GM23248 (cell line): ENCODE measurements around the gene RCAN3. TPM values are rescaled to one million over a fixed set of nuclear protein-coding genes. Genes with fewer than 3 reads are reported as not detected.

Source experiments
- DNase-seq: peaks from one replicate; pipeline ENCODE4 v3.0.0-alpha.2; 2015
- H2AFZ ChIP-seq: fragments of 200-600 bp; sonication (generic); 2 replicates; pipeline ENCODE4 v1.6.1; 2016; ENCODE audit warnings: antibody characterized with exemption
- H3F3A ChIP-seq: fragments of 200-600 bp; sonication (generic); 2 replicates; pipeline ENCODE4 v1.6.1; 2016; ENCODE audit warnings: mild to moderate bottlenecking, antibody characterized with exemption, mixed run types; ENCODE audit not compliant: insufficient read depth
- H3K27ac ChIP-seq: fragments of 200-600 bp; sonication (generic); 2 replicates; pipeline ENCODE4 v1.5.1; 2016; ENCODE audit warnings: mild to moderate bottlenecking
- H3K27me3 ChIP-seq: fragments of 200-600 bp; sonication (generic); replicated peaks from 2 replicates; pipeline ENCODE4 v1.6.1; 2016; ENCODE audit warnings: mild to moderate bottlenecking; ENCODE audit not compliant: insufficient read depth
- H3K36me3 ChIP-seq: fragments of 200-600 bp; sonication (generic); 2 replicates; pipeline ENCODE4 v1.6.1; 2016; ENCODE audit warnings: low read depth, mild to moderate bottlenecking
- H3K4me1 ChIP-seq: fragments of 200-600 bp; sonication (generic); 2 replicates; pipeline ENCODE4 v1.6.1; 2016; ENCODE audit warnings: mild to moderate bottlenecking; ENCODE audit not compliant: insufficient read depth
- H3K4me2 ChIP-seq: fragments of 200-600 bp; sonication (generic); one replicate; pipeline ENCODE4 v1.6.1; 2016; ENCODE audit warnings: mild to moderate bottlenecking; ENCODE audit not compliant: unreplicated experiment
- H3K4me3 ChIP-seq: fragments of 200-600 bp; sonication (generic); 2 replicates; pipeline ENCODE4 v1.5.1; 2016; ENCODE audit warnings: mild to moderate bottlenecking
- H3K79me2 ChIP-seq: fragments of 200-600 bp; sonication (generic); 2 replicates; pipeline ENCODE4 v1.6.1; 2016; ENCODE audit warnings: mild to moderate bottlenecking; ENCODE audit not compliant: insufficient read depth
- H3K9ac ChIP-seq: fragments of 200-600 bp; sonication (generic); 2 replicates; pipeline ENCODE4 v1.6.1; 2016; ENCODE audit warnings: mild to moderate bottlenecking
- H3K9me2 ChIP-seq: fragments of 200-600 bp; sonication (generic); 2 replicates; pipeline ENCODE4 v1.6.1; 2016; ENCODE audit warnings: mixed run types, mild to moderate bottlenecking, moderate library complexity; ENCODE audit not compliant: insufficient read depth
- H3K9me3 ChIP-seq: fragments of 200-600 bp; sonication (generic); one replicate; pipeline ENCODE4 v1.6.1; 2017; ENCODE audit warnings: low read depth
- H4K20me1 ChIP-seq: fragments of 200-600 bp; sonication (generic); 2 replicates; pipeline ENCODE4 v1.6.0; 2016; ENCODE audit not compliant: insufficient read depth
- EZH2 ChIP-seq: fragments of 200-600 bp; sonication (generic); IDR thresholded peaks from 2 replicates; pipeline ENCODE4 v1.6.1; 2018; ENCODE audit warnings: antibody characterized with exemption, mild to moderate bottlenecking; ENCODE audit not compliant: insufficient read depth, poor library complexity, severe bottlenecking
- EZH2phosphoT487 ChIP-seq: fragments of 200-600 bp; sonication (generic); IDR thresholded peaks from 2 replicates; pipeline ENCODE4 v1.6.1; 2018; ENCODE audit warnings: antibody characterized with exemption, moderate library complexity, mild to moderate bottlenecking, low read depth; ENCODE audit not compliant: insufficient read depth
- WGBS, 2 experiments: methylation state at CpG; one replicate each; pipeline ENCODE4 v1.1.6; 2015 to 2017; ENCODE audit warnings: low lambda C conversion rate in 2 of 2, low coverage in 1 of 2; ENCODE audit errors: missing lambda C conversion rate in 2 of 2; 5-methylcytosine and 5-hydroxymethylcytosine counted together
- in situ Hi-C: fragments of 300-500 bp; cut with MboI; formaldehyde crosslinking; loops from 2 replicates; pipeline ENCODE4 v1.15.0; 2020
- polyA plus RNA-seq: library from polyadenylated mRNA; unstranded; fragments of >200 nt; fragmentation: Nextera tagmentation; extraction: Ambion mirVana; gene quantifications from 2 replicates; pipeline ENCODE4 v1.2.1, GENCODE V29; 2016
- total RNA-seq: library from RNA; depleted of rRNA; stranded (reverse); fragments of >200 nt; shearing (Covaris generic); gene quantifications from 2 replicates; pipeline ENCODE4 v1.2.3, GENCODE V29; 2014

The RCAN3 gene
- total and polyA plus RNA-seq, 2 experiments from 2014 or later, result 7.9 to 10.8 TPM

DNA sequence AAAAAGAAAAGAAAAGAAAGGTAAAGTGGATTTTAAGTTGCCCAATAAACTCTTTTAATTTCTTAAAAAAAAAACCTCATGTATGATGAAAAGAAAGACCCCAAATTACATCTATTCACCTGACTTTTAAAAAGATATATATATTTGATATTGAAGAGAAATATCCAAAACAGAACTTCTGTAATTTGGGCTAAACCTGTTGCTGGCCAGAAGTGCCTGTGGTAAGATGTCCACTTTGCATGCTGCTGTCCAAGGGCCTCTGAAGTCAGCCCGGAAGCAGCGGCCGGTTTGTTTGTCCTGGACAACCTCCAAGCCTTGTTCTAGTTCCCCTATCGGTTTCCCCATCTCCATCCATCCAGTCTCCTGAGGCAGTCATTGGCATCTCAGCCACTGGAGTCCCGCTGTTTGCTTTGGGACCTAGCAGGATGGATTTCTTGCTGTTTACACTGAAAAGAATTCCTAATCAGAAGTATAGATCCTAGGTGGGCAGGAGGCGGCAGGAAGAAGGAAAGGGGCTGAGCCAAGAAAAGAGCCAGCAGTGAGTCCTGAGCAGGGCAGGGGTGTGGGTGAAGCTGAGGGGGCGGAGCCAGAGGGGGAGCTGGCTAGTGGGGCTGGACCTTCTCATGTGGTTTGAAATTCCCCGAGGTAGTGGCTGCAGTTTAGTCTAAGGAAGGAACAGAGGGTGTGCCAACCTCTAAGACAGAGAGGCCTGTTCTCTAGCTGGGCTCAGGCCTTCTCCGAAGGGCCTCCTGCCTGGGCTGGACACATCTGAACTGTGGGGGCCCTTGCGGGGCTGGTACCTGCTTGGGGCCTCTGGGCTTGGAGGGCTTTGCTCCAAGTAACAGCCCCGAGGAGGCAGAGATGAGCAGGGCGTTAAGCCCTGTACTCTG lies 56.5 kb downstream of the RCAN3 start:
- peaks cover 42% of the 10 kb centered on the region for H3K27me3 ChIP-seq
- no peak overlapping the region for H3K4me3 ChIP-seq
- H3F3A ChIP-seq, result no peaks in the 10 kb centered on the region
- no peaks in the 10 kb centered on the region for H3K9me2 ChIP-seq
- no peak overlapping the region for H2AFZ ChIP-seq
- in situ Hi-C loops, result no loop called here
- no peaks in the 10 kb centered on the region for H3K4me1 ChIP-seq
- H3K36me3 ChIP-seq, result no peaks in the 10 kb centered on the region
- no peaks in the 10 kb centered on the region for H3K9me3 ChIP-seq
- H3K79me2 ChIP-seq, result no peaks in the 10 kb centered on the region
- no peak overlapping the region for H3K27ac ChIP-seq
- WGBS, 2 experiments, result 44 to 55% methylated on average over 11 to 12 of the region's 12 CpGs
- DNase-seq, result peak; percentile 57
- H4K20me1 ChIP-seq, result no peaks in the 10 kb centered on the region
- H3K4me2 ChIP-seq, result no peak overlapping the region
- no peak overlapping the region for H3K9ac ChIP-seq
- TF ChIP-seq EZH2 (no peak), EZH2phosphoT487 (no peak)

DNA sequence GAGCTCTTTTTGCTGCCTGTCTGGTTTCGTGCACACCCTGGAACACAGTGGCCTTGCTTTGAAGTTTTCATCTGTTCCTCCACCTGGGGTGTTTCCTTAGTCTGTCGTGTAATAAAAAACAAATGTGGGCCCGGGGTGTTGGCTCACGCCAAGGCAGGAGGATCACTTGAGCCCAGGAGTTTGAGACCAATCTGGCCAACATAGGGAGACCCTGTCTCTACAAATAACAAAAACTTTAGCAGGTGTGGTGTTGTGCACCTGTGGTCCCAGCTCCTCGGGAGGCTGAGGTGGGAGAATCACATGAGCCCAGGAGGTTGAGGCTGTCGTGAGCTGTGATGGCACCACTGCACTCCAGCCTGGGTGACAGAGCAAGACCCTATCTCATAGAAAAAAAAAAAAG lies 57.7 kb downstream of the RCAN3 start:
- Histone ChIP-seq H3K4me3 (no peak overlapping the region), H2AFZ (no peak overlapping the region), H3K4me1 (no peaks in the 10 kb centered on the region), H3K79me2 (no peaks in the 10 kb centered on the region), H3K27me3 (peaks cover 30% of the 10 kb centered on the region), H3K4me2 (no peak overlapping the region), H4K20me1 (no peaks in the 10 kb centered on the region), H3K36me3 (no peaks in the 10 kb centered on the region), H3K9me2 (no peaks in the 10 kb centered on the region), H3K9me3 (no peaks in the 10 kb centered on the region), H3K9ac (no peak overlapping the region), H3F3A (no peaks in the 10 kb centered on the region), H3K27ac (no peak overlapping the region)
- no peak for DNase-seq
- TF ChIP-seq EZH2phosphoT487 (no peak), EZH2 (no peak)
- in situ Hi-C loops, result no loop called here
- WGBS, 2 experiments, result 23 to 27% methylated on average over 6 of the region's 6 CpGs

DNA sequence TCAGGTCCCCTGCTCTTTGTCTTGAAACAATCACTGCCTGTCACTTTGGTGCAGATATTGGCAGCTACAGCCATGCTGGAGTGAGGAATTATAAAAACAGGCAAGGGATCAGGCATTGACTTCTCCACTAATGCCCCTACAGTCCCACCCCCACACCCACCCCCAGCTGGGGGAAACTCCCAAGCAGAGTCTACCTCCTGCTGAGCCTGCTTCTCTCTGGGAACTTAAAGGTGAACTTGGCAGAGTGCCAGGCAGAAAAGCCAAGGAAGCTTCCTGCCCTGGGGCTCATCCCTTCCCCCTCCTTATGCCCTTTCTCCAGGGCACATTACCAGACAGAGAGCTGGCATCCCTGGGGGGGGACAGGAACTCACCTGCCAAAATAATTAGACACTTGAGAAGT lies 60.0 kb downstream of the RCAN3 start:
- Histone ChIP-seq H3K27ac (no peak overlapping the region), H3K79me2 (no peaks in the 10 kb centered on the region), H2AFZ (no peak overlapping the region), H3K9me2 (no peaks in the 10 kb centered on the region), H3F3A (no peaks in the 10 kb centered on the region), H3K36me3 (no peaks in the 10 kb centered on the region), H3K9me3 (no peaks in the 10 kb centered on the region), H3K4me3 (no peak overlapping the region), H4K20me1 (no peaks in the 10 kb centered on the region), H3K4me2 (no peak overlapping the region), H3K9ac (no peak overlapping the region), H3K27me3 (peaks cover 12% of the 10 kb centered on the region; the same call in 1 of the 2 replicates), H3K4me1 (no peaks in the 10 kb centered on the region)
- DNase-seq, result no peak
- no peak for TF ChIP-seq EZH2phosphoT487
- no peak for TF ChIP-seq EZH2
- in situ Hi-C loops, result no loop called here

DNA sequence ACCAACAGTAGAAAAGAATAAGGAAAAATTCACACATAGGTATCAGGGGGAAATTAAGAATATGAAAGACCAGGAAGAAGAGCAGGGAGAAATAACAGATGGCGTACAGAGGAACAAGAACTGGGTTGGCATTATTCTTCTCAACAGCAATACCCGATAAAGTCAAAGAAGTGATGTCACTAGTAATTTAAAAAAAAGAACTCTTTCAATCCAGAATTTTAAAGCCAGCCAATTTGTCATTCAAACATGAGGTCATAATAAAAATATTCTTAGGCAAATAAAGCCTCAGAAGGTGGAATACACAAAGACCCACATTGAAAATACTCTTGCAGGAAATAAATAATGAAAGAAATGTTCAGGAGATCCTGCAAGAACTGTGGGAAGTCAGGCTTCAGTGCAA lies 62.1 kb downstream of the RCAN3 start:
- H3K9me2 ChIP-seq, result no peaks in the 10 kb centered on the region
- no peak overlapping the region for H3K27ac ChIP-seq
- H3F3A ChIP-seq, result no peaks in the 10 kb centered on the region
- H2AFZ ChIP-seq, result no peak overlapping the region
- H3K36me3 ChIP-seq, result no peaks in the 10 kb centered on the region
- no peaks in the 10 kb centered on the region for H4K20me1 ChIP-seq
- DNase-seq, result no peak
- H3K4me1 ChIP-seq, result no peaks in the 10 kb centered on the region
- H3K4me2 ChIP-seq, result no peak overlapping the region
- no peak overlapping the region for H3K4me3 ChIP-seq
- no peaks in the 10 kb centered on the region for H3K9me3 ChIP-seq
- no peak overlapping the region for H3K9ac ChIP-seq
- no peaks in the 10 kb centered on the region for H3K79me2 ChIP-seq
- 0 out of 2 replicates have a peak, but pooled peaks cover 7% of the 10 kb centered on the region for H3K27me3 ChIP-seq
- in situ Hi-C loops, result no loop called here
- 28 to 34% methylated on average over 2 of the region's 2 CpGs for WGBS, 2 experiments
- no peak for TF ChIP-seq EZH2
- TF ChIP-seq EZH2phosphoT487, result no peak
